ENCODE measurements around the gene INO80. TPM values are rescaled to one million over a fixed set of nuclear protein-coding genes. Genes with fewer than 3 reads are reported as not detected.
A peak's percentile ranks its signal among the peaks of the same experiment; 100 is the strongest.

Gene INO80
- total RNA-seq, 2 donors from 2014 or later: 14.0 to 34.3 TPM

DNA sequence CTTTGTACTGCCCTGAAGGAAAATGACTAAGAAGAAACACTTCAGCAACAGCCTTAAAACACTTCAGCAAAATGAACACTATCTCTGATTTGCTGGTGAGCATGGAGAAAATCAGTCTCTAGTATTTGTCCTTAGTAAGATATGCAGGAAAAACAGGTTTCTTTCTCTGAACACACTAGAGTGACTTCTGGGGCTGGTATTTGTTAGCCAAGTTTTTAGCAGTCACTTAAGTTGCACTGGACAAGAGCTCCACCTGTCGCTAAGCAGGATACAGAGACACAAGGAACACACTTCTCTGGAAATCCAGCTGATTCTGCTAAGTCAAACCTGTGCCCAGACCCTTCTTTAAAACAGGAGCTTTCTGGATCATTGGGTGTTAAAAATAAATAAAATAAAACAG lies 97.5 kb downstream of the INO80 start:
- Histone ChIP-seq H3K9me3 (no peaks in the 10 kb centered on the region), H3K27ac (no peak overlapping the region), H3K27me3 (no peaks in the 10 kb centered on the region), H3K36me3 (replicated peaks in 1 of 2; ENCODE audit: insufficient read depth in 1 of 2, low read depth in 2 of 2) (peaks cover 0 to 2% of the 10 kb centered on the region in 2 donors), H3K4me1 (peaks cover 4% of the 10 kb centered on the region), H3K4me3 (no peak overlapping the region)
- TF ChIP-seq, protein P1, sequence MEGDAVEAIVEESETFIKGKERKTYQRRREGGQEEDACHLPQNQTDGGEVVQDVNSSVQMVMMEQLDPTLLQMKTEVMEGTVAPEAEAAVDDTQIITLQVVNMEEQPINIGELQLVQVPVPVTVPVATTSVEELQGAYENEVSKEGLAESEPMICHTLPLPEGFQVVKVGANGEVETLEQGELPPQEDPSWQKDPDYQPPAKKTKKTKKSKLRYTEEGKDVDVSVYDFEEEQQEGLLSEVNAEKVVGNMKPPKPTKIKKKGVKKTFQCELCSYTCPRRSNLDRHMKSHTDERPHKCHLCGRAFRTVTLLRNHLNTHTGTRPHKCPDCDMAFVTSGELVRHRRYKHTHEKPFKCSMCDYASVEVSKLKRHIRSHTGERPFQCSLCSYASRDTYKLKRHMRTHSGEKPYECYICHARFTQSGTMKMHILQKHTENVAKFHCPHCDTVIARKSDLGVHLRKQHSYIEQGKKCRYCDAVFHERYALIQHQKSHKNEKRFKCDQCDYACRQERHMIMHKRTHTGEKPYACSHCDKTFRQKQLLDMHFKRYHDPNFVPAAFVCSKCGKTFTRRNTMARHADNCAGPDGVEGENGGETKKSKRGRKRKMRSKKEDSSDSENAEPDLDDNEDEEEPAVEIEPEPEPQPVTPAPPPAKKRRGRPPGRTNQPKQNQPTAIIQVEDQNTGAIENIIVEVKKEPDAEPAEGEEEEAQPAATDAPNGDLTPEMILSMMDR (IDR thresholded peaks at IDR 0.05): peak in 6 of 7 experiments; percentile 23 to 73 (median 52)
- no peak for TF ChIP-seq POLR2A (IDR thresholded peaks at IDR 0.05)
- 19 to 38% methylated on average over 1 of the region's 1 CpG for WGBS, 2 donors
- ATAC-seq: peak; percentile 66
- peak; percentile 29 to 61 (median 55) for DNase-seq
- intact Hi-C loops (cut with DNase I): no loop called here

DNA sequence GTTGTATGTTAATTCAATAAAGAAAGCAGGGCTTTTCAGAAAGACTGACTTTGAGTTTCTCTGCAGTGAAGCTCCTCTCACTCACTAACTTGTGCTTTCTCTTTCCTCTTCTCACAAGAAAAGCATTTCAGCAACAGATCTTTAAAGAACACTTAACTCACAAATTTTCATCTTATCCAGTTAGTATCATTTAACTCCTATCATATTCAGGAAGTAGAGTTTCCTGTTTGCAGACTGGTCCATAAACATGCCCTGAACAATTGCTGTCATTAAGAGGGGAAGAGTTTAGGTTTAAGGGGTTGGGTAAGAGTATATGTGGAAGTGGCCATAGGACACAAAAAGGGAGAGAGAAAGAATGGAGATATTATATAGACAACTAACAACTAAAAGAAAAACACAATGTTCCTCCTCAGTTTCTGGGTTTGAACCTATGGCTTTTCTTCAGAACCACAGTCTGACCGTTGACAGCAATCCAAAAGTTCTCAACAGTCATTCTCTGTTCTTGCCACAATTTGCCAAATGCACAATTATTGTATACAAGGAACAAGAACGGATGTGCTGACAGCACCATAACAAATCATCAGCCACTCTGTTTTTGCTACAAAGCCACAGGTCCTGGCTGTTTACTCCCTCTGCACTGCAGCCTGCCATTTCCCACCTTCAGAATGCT lies 98.9 kb downstream of the INO80 start:
- DNase-seq (no peak), ATAC-seq (no peak)
- Histone ChIP-seq H3K27me3 (no peaks in the 10 kb centered on the region), H3K4me1 (peaks cover 4% of the 10 kb centered on the region), H3K9me3 (no peaks in the 10 kb centered on the region), H3K27ac (no peak overlapping the region), H3K4me3 (no peak overlapping the region), H3K36me3 (replicated peaks in 1 of 2; ENCODE audit: insufficient read depth in 1 of 2, low read depth in 2 of 2) (peaks cover 0 to 2% of the 10 kb centered on the region in 2 donors)
- intact Hi-C loops (cut with DNase I): no loop called here
- 62 to 74% methylated on average over 2 of the region's 2 CpGs for WGBS, 2 donors
- TF ChIP-seq POLR2A (IDR thresholded peaks at IDR 0.05): no peak
- TF ChIP-seq, protein P1 (IDR thresholded peaks at IDR 0.05): no peak

DNA sequence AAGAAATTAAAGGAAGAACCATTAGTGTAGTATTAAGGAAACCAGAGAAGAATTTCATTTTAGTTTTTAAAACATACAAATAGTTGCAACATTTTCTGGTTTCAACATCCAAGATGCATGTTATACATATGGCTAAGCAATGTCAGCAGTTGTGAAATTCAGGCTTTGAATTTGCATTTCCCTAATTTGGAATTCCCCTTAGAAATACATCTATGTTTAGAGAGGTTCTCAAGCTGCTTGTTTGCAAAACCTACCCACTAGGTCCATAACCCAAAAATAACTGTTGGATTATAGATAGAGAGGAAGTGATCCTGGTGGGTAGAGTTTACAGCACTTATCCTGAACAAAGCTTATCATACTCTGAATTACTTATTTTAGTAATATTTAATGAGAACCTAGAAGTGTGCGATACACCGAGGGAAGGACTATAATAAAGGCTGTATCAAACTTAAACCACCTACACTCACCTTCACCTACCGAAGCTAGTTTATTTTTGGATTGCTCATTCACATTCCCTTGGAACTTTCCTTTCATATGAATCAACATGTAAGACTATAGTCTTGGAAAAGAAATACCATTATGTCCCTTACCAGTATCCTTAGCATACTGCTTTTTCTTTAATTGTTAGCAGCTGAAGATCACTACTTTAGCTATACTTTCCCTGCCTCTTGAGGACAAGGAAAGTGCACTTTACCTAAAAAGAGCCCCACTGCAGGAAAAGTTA lies 102.2 kb downstream of the INO80 start:
- TF ChIP-seq, protein P1 (IDR thresholded peaks at IDR 0.05): no peak
- no peak for TF ChIP-seq POLR2A (IDR thresholded peaks at IDR 0.05)
- intact Hi-C loops (cut with DNase I): no loop called here
- no peak for ATAC-seq
- H3K27ac ChIP-seq: no peak overlapping the region
- H3K4me3 ChIP-seq: no peak overlapping the region
- DNase-seq: no peak
- WGBS, 2 donors: 76 to 79% methylated on average over 3 of the region's 3 CpGs
- peaks cover 12% of the 10 kb centered on the region for H3K4me1 ChIP-seq
- H3K27me3 ChIP-seq: no peaks in the 10 kb centered on the region
- H3K36me3 ChIP-seq (replicated peaks in 1 of 2; ENCODE audit: insufficient read depth in 1 of 2, low read depth in 2 of 2): no peaks in the 10 kb centered on the region
- no peaks in the 10 kb centered on the region for H3K9me3 ChIP-seq

DNA sequence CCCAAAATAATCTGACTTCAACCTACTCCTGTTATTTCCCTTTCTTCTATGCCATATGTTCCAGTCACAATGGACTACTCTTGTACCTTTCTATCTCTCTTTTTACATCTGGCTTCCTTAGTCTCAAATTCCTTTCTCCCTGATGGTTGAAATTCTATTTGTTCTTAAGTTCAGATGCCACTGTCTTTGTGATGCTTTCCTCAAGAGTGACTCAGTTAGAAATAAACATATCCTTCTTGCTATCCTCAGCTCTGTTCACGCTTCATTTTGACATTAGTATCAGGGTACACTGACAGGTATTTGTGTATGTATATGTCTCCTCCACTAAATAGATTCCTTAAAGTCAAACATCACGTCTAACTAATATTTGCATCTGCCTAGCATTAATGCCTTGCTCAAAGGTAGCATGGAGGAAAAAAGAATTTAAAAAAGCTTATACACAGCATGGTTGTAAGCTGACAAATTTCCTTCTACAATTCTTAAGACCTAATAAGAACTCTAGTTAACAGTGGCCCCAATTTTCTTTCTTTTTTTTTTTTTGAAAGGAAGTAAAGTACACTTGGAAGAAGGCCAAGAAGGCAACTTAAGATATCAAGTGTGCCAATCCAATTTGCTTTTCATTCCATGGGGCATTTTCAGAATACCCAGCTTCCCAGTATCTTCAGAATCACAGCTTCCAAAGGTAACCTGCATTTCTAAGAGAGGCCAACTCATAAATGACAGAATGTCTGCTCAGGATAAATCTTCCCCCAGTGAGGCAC lies 104.8 kb downstream of the INO80 start:
- no peaks in the 10 kb centered on the region for H3K9me3 ChIP-seq
- DNase-seq (no peak), ATAC-seq (no peak)
- H3K27me3 ChIP-seq: no peaks in the 10 kb centered on the region
- TF ChIP-seq, protein P1 (IDR thresholded peaks at IDR 0.05): no peak
- WGBS, 2 donors: 83 to 87% methylated on average over 2 of the region's 2 CpGs
- no peak overlapping the region for H3K27ac ChIP-seq
- H3K36me3 ChIP-seq (replicated peaks in 1 of 2; ENCODE audit: insufficient read depth in 1 of 2, low read depth in 2 of 2): no peaks in the 10 kb centered on the region
- H3K4me3 ChIP-seq: no peak overlapping the region
- H3K4me1 ChIP-seq: peaks cover 8% of the 10 kb centered on the region
- intact Hi-C loops (cut with DNase I): no loop called here
